H1 (cell line): ENCODE data around the gene EXOC3L1. TPM values are rescaled to one million over a fixed set of nuclear protein-coding genes. Genes with fewer than 3 reads are reported as not detected.

ENCODE experiments used
- CTCF ChIA-PET: fragments of 300-600 bp; sonication (Branson Sonifier 250); formaldehyde crosslinking; loops from one replicate; lab custom pipeline; 2021; ENCODE audit not compliant: partially characterized antibody; lab: Charles Lee
- POLR2A ChIA-PET: fragments of 300-600 bp; sonication (Branson Sonifier 250); formaldehyde crosslinking; loops from one replicate; lab custom pipeline; 2021; ENCODE audit warnings: inconsistent platforms; ENCODE audit not compliant: partially characterized antibody; lab: Charles Lee
- DNase-seq, 2 experiments: peaks; one replicate each; pipeline versions ENCODE4 v3.0.0 to v3.0.0-alpha.2; 2010 to 2022; ENCODE audit warnings: low spot score in 2 of 2, low read depth in 1 of 2, mixed read lengths in 1 of 2
- FAIRE-seq: peaks from 2 replicates; lab custom pipeline; 2011; peaks lifted over from hg19 to GRCh38; lab: Jason Lieb, UNC
- H2AFZ ChIP-seq: 2 replicates; pipeline ENCODE4 v1.8.1; 2012; ENCODE audit warnings: low read length, inconsistent platforms
- H2AK5ac ChIP-seq: 2 replicates; pipeline ENCODE4 v1.6.1; 2013; ENCODE audit warnings: low read depth, low read length
- H2BK120ac ChIP-seq: replicated peaks from 2 replicates; pipeline ENCODE3; 2013; ENCODE audit warnings: low read depth, low read length, inconsistent platforms
- H2BK12ac ChIP-seq: 2 replicates; pipeline ENCODE4 v1.6.1; 2013; ENCODE audit warnings: low read depth, low read length
- H2BK15ac ChIP-seq: 2 replicates; pipeline ENCODE4 v1.6.1; 2013; ENCODE audit warnings: low read length
- H2BK20ac ChIP-seq: 2 replicates; pipeline ENCODE4 v1.6.1; 2013; ENCODE audit warnings: low read length
- H2BK5ac ChIP-seq: 2 replicates; pipeline ENCODE4 v1.6.1; 2013; ENCODE audit warnings: low read depth, low read length
- H3K14ac ChIP-seq: 2 replicates; pipeline ENCODE4 v1.6.1; 2013; ENCODE audit warnings: inconsistent platforms; ENCODE audit not compliant: insufficient read length
- H3K18ac ChIP-seq: 2 replicates; pipeline ENCODE4 v1.6.1; 2013; ENCODE audit warnings: low read length; ENCODE audit errors: extremely low read depth
- H3K23ac ChIP-seq: 2 replicates; pipeline ENCODE4 v1.6.1; 2013; ENCODE audit warnings: inconsistent platforms; ENCODE audit not compliant: insufficient read length
- H3K23me2 ChIP-seq: 2 replicates; pipeline ENCODE4 v1.6.1; 2013; ENCODE audit warnings: low read depth, low read length
- H3K27ac ChIP-seq: 2 replicates; pipeline ENCODE4 v1.6.1; 2011; ENCODE audit warnings: low read depth, low read length, inconsistent platforms
- H3K27me3 ChIP-seq, 4 experiments: replicated peaks in 1 of 4; 1 replicate in 1 of 4; 2 replicates in 3 of 4; pipeline versions ENCODE4 v1.6.1 to v1.8.1; 2011 to 2013; ENCODE audit warnings: low read length in 3 of 4, mild to moderate bottlenecking in 3 of 4, inconsistent platforms in 2 of 4, mixed read lengths in 2 of 4, moderate library complexity in 1 of 4; ENCODE audit not compliant: control insufficient read depth in 3 of 4, insufficient read depth in 3 of 4; ENCODE audit errors: extremely low read depth in 1 of 4
- H3K36me3 ChIP-seq, 4 experiments: 2 replicates each; pipeline versions ENCODE4 v1.6.1 to v1.8.1; 2011 to 2013; ENCODE audit warnings: mild to moderate bottlenecking in 4 of 4, low read length in 3 of 4, moderate library complexity in 2 of 4, control low read depth in 1 of 4, inconsistent platforms in 1 of 4; ENCODE audit not compliant: insufficient read depth in 4 of 4, control insufficient read depth in 2 of 4
- H3K4ac ChIP-seq: replicated peaks from 2 replicates; pipeline ENCODE3; 2013; ENCODE audit warnings: low read length, low read depth, mixed read lengths, inconsistent platforms; ENCODE audit not compliant: insufficient read length
- H3K4me1 ChIP-seq, 4 experiments: replicated peaks in 1 of 4; 1 replicate in 1 of 4; 2 replicates in 3 of 4; pipeline versions ENCODE4 v1.6.1 to v1.8.1; 2011 to 2013; ENCODE audit warnings: low read length in 3 of 4, inconsistent platforms in 2 of 4, mixed read lengths in 1 of 4; ENCODE audit not compliant: insufficient read depth in 4 of 4, control insufficient read depth in 3 of 4
- H3K4me2 ChIP-seq, 2 experiments: 2 replicates each; pipeline versions ENCODE4 v1.6.1 to v1.8.1; 2011 to 2013; ENCODE audit warnings: low read depth in 2 of 2, low read length in 2 of 2, control low read depth in 1 of 2, inconsistent platforms in 1 of 2, mild to moderate bottlenecking in 1 of 2; ENCODE audit not compliant: insufficient read depth in 1 of 2
- H3K4me3 ChIP-seq, 4 experiments: fragments of 200-600, 300-600 bp in 1 of 4; sonication (generic), shearing (Covaris generic), sonication (Bioruptor Twin) in 1 of 4; 2 replicates each; pipeline versions ENCODE4 v1.5.1 to v1.8.1; 2011 to 2016; ENCODE audit warnings: low read length in 4 of 4, low read depth in 3 of 4, control low read depth in 2 of 4, inconsistent platforms in 2 of 4, mild to moderate bottlenecking in 2 of 4, mixed read lengths in 1 of 4, moderate library complexity in 1 of 4; ENCODE audit not compliant: insufficient read depth in 2 of 4; ENCODE audit errors: extremely low read depth in 1 of 4
- H3K56ac ChIP-seq: replicated peaks from 2 replicates; pipeline ENCODE3; 2013; ENCODE audit warnings: low read depth, mild to moderate bottlenecking, mixed read lengths, low read length, inconsistent platforms; ENCODE audit not compliant: insufficient read length
- H3K79me1 ChIP-seq: 2 replicates; pipeline ENCODE4 v1.6.1; 2013; ENCODE audit warnings: low read depth, low read length, control low read depth
- H3K79me2 ChIP-seq, 2 experiments: 2 replicates each; pipeline versions ENCODE4 v1.6.1 to v1.8.1; 2012 to 2013; ENCODE audit warnings: low read length in 2 of 2, mild to moderate bottlenecking in 2 of 2, inconsistent platforms in 1 of 2; ENCODE audit not compliant: insufficient read depth in 2 of 2, control insufficient read depth in 1 of 2
- H3K9ac ChIP-seq, 4 experiments: replicated peaks in 1 of 4; 1 replicate in 1 of 4; 2 replicates in 3 of 4; pipeline versions ENCODE4 v1.6.1 to v1.8.1; 2011 to 2013; ENCODE audit warnings: low read depth in 3 of 4, low read length in 3 of 4, control low read depth in 2 of 4, mild to moderate bottlenecking in 2 of 4, moderate library complexity in 2 of 4, inconsistent platforms in 1 of 4; ENCODE audit errors: extremely low read depth in 1 of 4
- H3K9me3 ChIP-seq, 2 experiments: 2 replicates each; pipeline versions ENCODE4 v1.6.1 to v1.8.1; 2012 to 2013; ENCODE audit warnings: mild to moderate bottlenecking in 2 of 2, moderate library complexity in 2 of 2, control low read depth in 1 of 2, inconsistent platforms in 1 of 2, low read depth in 1 of 2, low read length in 1 of 2, mixed read lengths in 1 of 2; ENCODE audit not compliant: insufficient read depth in 2 of 2
- H4K20me1 ChIP-seq, 2 experiments: replicated peaks in 1 of 2; 2 replicates each; pipeline versions ENCODE3 to v1.8.1; 2011 to 2013; ENCODE audit warnings: inconsistent platforms in 2 of 2, low read length in 2 of 2, mild to moderate bottlenecking in 1 of 2; ENCODE audit not compliant: insufficient read depth in 2 of 2, control insufficient read depth in 1 of 2
- H4K5ac ChIP-seq: 2 replicates; pipeline ENCODE4 v1.6.1; 2013; ENCODE audit warnings: low read length, low read depth, mixed read lengths, inconsistent platforms; ENCODE audit not compliant: insufficient read length
- H4K8ac ChIP-seq: 2 replicates; pipeline ENCODE4 v1.8.0; 2013; ENCODE audit warnings: mild to moderate bottlenecking, moderate library complexity, low read length, inconsistent platforms; ENCODE audit not compliant: insufficient read depth; ENCODE audit errors: extremely low read depth
- H4K91ac ChIP-seq: replicated peaks from 2 replicates; pipeline ENCODE3; 2013; ENCODE audit warnings: low read length, mixed read lengths, inconsistent platforms; ENCODE audit not compliant: insufficient read length
- HDAC6 ChIP-seq: IDR thresholded peaks from one replicate; pipeline ENCODE4 v1.7.1; 2012; ENCODE audit warnings: low read depth, mild to moderate bottlenecking, inconsistent platforms, low read length, moderate library complexity
- PHF8 ChIP-seq: fragments of 200-600 bp; sonication (generic); conservative IDR thresholded peaks from 2 replicates; pipeline ENCODE4 v1.7.1; 2012; ENCODE audit warnings: low read depth, mild to moderate bottlenecking, inconsistent platforms, low read length, moderate library complexity
- RFX5 ChIP-seq: IDR thresholded peaks from 2 replicates; pipeline ENCODE4 v1.6.1; 2011; ENCODE audit warnings: low read depth, low read length, improper control_type of control experiment, borderline replicate concordance
- RNF2 ChIP-seq: fragments of 200-900, 300-1000 bp; sonication (generic); IDR thresholded peaks from 2 replicates; pipeline ENCODE4 v1.7.1; 2016; ENCODE audit warnings: borderline replicate concordance, low read depth, mild to moderate bottlenecking, antibody characterized with exemption, low read length; ENCODE audit not compliant: poor library complexity, severe bottlenecking; ENCODE audit errors: missing control alignments
- SAP30 ChIP-seq: fragments of 300-600 bp; sonication (generic); IDR thresholded peaks from 2 replicates; pipeline ENCODE4 v1.7.1; 2012; ENCODE audit warnings: low read length, moderate library complexity, mild to moderate bottlenecking, inconsistent platforms; ENCODE audit not compliant: insufficient read depth, insufficient replicate concordance
- SIN3A ChIP-seq, 2 experiments: IDR thresholded peaks in 1 of 2; conservative IDR thresholded peaks in 1 of 2; 2 replicates each; pipeline ENCODE4 v1.6.1; 2011 to 2012; ENCODE audit warnings: low read length in 2 of 2, improper control_type of control experiment in 1 of 2, low read depth in 1 of 2, mild to moderate bottlenecking in 1 of 2
- WGBS, 2 experiments: shearing (Covaris generic) in 1 of 2; methylation state at CpG; one replicate each; pipeline versions ENCODE4 v1.1.6 to v1.1.7; 2013 to 2015; ENCODE audit warnings: low lambda C conversion rate in 2 of 2, mixed read lengths in 2 of 2, inconsistent platforms in 1 of 2, low coverage in 1 of 2, missing lambda C conversion rate in 1 of 2; ENCODE audit not compliant: insufficient replicate concordance in 2 of 2, insufficient coverage in 1 of 2, insufficient read length in 1 of 2; ENCODE audit errors: extremely low coverage in 1 of 2, missing lambda C conversion rate in 1 of 2; 5-methylcytosine and 5-hydroxymethylcytosine counted together
- polyA plus RNA-seq, 7 experiments: library from polyadenylated mRNA; depleted of rRNA in 3 of 7; stranded (reverse) in 5 of 7; unstranded in 2 of 7; fragments of >200 nt in 5 of 7; fragments of 200-250 nt in 2 of 7; gene quantifications; 1 replicate in 5 of 7; 2 replicates in 1 of 7; 4 replicates in 1 of 7; pipeline versions ENCODE4 v1.2.1 to v1.2.3, GENCODE V29; 2011 to 2013; ENCODE audit warnings: missing spikeins in 2 of 7, mixed read lengths in 2 of 7
- total RNA-seq: library from RNA; stranded (reverse); fragmentation: NEBNext Ultra II Directional; extraction: Animal tissue kit (Norgen Biotek cat#: 25700); gene quantifications from 2 replicates; pipeline ENCODE4 v1.2.1, GENCODE V29; 2021

Gene EXOC3L1
- total and polyA plus RNA-seq, 2 of the 8 experiments (the other 6 are each of a cell fraction or from before 2014, with no cell fraction given): 1.3 TPM

DNA sequence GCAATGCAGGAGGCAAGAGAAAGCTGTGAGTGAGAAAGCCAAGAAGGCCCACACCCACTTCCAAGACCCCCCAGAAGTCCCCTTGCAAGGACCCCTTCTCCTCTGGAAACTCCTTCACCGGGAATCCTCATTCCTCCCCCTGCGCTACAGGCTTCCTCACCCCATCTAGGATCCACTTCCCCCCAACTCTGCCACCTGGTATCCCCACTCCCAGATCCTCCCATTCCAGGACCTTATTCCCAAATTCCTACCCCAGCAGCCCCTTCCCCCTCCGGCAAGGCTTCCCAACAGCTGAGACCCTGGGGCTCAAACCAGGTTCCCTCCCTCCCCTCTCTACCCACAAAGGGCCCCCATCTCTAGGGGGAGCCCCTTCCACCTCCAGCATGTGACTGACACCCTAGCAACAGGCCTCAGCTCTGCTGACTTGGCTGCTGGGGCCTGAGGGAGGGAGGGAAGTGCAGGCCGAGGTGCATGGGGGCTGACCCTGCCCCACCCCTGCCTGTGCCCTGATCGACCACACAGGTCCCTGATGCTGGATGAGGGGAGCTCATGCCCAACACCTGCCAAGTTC lies 23.3 kb downstream of the EXOC3L1 start:
- FAIRE-seq: no peak
- Histone ChIP-seq H3K9ac (no peak overlapping the region), H3K14ac (no peak overlapping the region)
- no peak for TF ChIP-seq HDAC6
- no peak for TF ChIP-seq SAP30
- TF ChIP-seq PHF8: no peak
- TF ChIP-seq RNF2: no peak
- no peak for TF ChIP-seq RFX5
- no peak for TF ChIP-seq SIN3A (conservative IDR thresholded peaks at IDR 0.05 in 1 of 2, IDR thresholded peaks at IDR 0.05 in 1 of 2; ENCODE audit: low read depth in 1 of 2, low read length in 2 of 2)

More for the DNA sequence above, 23.3 kb downstream of the EXOC3L1 start:
- Histone ChIP-seq H3K23me2 (peaks cover 17% of the 10 kb centered on the region), H3K18ac (no peak overlapping the region; the same call in 1 of the 2 replicates), H3K4me1 (peaks cover 0 to 45% (median 37%) of the 10 kb centered on the region in 4 experiments; a peak in 6 of 7 replicates), H3K79me1 (peaks cover 2% of the 10 kb centered on the region; the same call in 1 of the 2 replicates), H2BK12ac (peak overlapping the region; percentile 60; the same call in 1 of the 2 replicates), H3K23ac (no peak overlapping the region), H3K9me3 (no peaks in the 10 kb centered on the region), H3K27ac (no peak overlapping the region), H2AFZ (no peak overlapping the region), H4K91ac (no peak overlapping the region), H3K56ac (no peak overlapping the region), H2BK120ac (no peak overlapping the region), H2BK20ac (0 out of 2 replicates have a peak overlapping the region, but pooled peaks have one; percentile 21), H2AK5ac (no peak overlapping the region), H3K36me3 (peaks cover 0 to 14% (median 0%) of the 10 kb centered on the region in 4 experiments; a peak in 1 of 8 replicates), H2BK5ac (no peak overlapping the region), H4K8ac (no peak overlapping the region), H3K4me3 (no peak overlapping the region; a peak in 1 of 8 replicates), H2BK15ac (no peak overlapping the region), H3K27me3 (peaks cover 84 to 98% (median 97%) of the 10 kb centered on the region in 4 experiments), H3K4me2 (peak overlapping the region in 1 of 2 experiments; percentile 71; a peak in 1 of 4 replicates), H4K5ac (no peak overlapping the region), H4K20me1 (peaks cover 2 to 24% of the 10 kb centered on the region in 2 experiments), H3K79me2 (no peaks in the 10 kb centered on the region), H3K4ac (no peak overlapping the region)
- 30% methylated on average over 4 of the region's 5 CpGs; no CpG with 5 or more reads in 1 of the 2 experiments for WGBS, 2 experiments
- ChIA-PET POLR2A (interaction anchor here (1.1 to 7.9 kb wide), 2 partner anchors 10 to 18 kb away, joined by 3 to 59 read pairs; no protein-coding TSS in a partner anchor), CTCF (interaction anchor here (0.5 to 19.3 kb wide), 6 partner anchors 9 to 1904 kb away, joined by 3 to 291 read pairs (median 24); partner anchors contain the start of genes B3GNT9, EXOC3L1, FBXL8 and MATCAP1)
- DNase-seq: no peak
